Activated CD8-positive, alpha-beta memory T cell treated with anti-CD3 and anti-CD28 coated beads, Interleukin-2, amount 50 U/mL, for 4 hours (primary cell): ENCODE results near the gene PAQR7.

Source experiments
- DNase-seq: peaks from one replicate; pipeline ENCODE4 v3.0.0-alpha.2; 2020

The PAQR7 gene

GRCh38 chr1:25813734-25814471 is 61.6 kb downstream of the PAQR7 start:
- DNase-seq: no peak

GRCh38 chr1:25813071-25813733 is 62.3 kb downstream of the PAQR7 start:
- DNase-seq: no peak
